Smooth muscle cell (in vitro differentiated cells): ENCODE data around the gene LRRC10. TPM values are rescaled to one million over a fixed set of nuclear protein-coding genes. Genes with fewer than 3 reads are reported as not detected.
A peak's percentile ranks its signal among the peaks of the same experiment; 100 is the strongest.

Experiments
- DNase-seq: peaks from one replicate; lab custom pipeline; 2025; ENCODE audit not compliant: unreplicated experiment; lab: John Stamatoyannopoulos, UW
- H2AFZ ChIP-seq: fragments of 200-600 bp; sonication (generic); 2 replicates; pipeline ENCODE4 v1.6.0; 2016; ENCODE audit warnings: antibody characterized with exemption, low read depth, mild to moderate bottlenecking
- H3F3A ChIP-seq: fragments of 200-600 bp; sonication (generic); 2 replicates; pipeline ENCODE4 v1.6.0; 2017; ENCODE audit warnings: antibody characterized with exemption, low read depth
- H3K27ac ChIP-seq: fragments of 200-600 bp; sonication (generic); 2 replicates; pipeline ENCODE4 v1.5.1; 2016; ENCODE audit warnings: low read depth, mild to moderate bottlenecking
- H3K27me3 ChIP-seq: fragments of 200-600 bp; sonication (generic); 2 replicates; pipeline ENCODE4 v1.6.1; 2016; ENCODE audit warnings: low read depth, mild to moderate bottlenecking
- H3K36me3 ChIP-seq: fragments of 200-600 bp; sonication (generic); 2 replicates; pipeline ENCODE4 v1.5.1; 2016; ENCODE audit warnings: low read depth
- H3K4me1 ChIP-seq: fragments of 200-600 bp; sonication (generic); 2 replicates; pipeline ENCODE4 v1.5.1; 2016; ENCODE audit warnings: low read depth
- H3K4me2 ChIP-seq: fragments of 200-600 bp; sonication (generic); 2 replicates; pipeline ENCODE4 v1.6.0; 2016; ENCODE audit warnings: mild to moderate bottlenecking
- H3K4me3 ChIP-seq: fragments of 200-600 bp; sonication (generic); 2 replicates; pipeline ENCODE4 v1.5.1; 2016; ENCODE audit warnings: mild to moderate bottlenecking
- H3K79me2 ChIP-seq: fragments of 200-600 bp; sonication (generic); 2 replicates; pipeline ENCODE4 v1.6.0; 2016; ENCODE audit warnings: low read depth, mild to moderate bottlenecking
- H3K9ac ChIP-seq: fragments of 200-600 bp; sonication (generic); 2 replicates; pipeline ENCODE4 v1.6.0; 2016; ENCODE audit warnings: low read depth
- H3K9me3 ChIP-seq: fragments of 200-600 bp; sonication (generic); replicated peaks from 2 replicates; pipeline ENCODE4 v1.5.1; 2016; ENCODE audit warnings: low read depth
- H4K20me1 ChIP-seq: fragments of 200-600 bp; sonication (generic); 2 replicates; pipeline ENCODE4 v1.6.0; 2016; ENCODE audit warnings: low read depth
- WGBS: methylation state at CpG from one replicate; pipeline ENCODE4 v1.1.7; 2016; ENCODE audit warnings: low lambda C conversion rate; 5-methylcytosine and 5-hydroxymethylcytosine counted together
- polyA plus RNA-seq: library from polyadenylated mRNA; unstranded; fragments of >200 nt; fragmentation: Nextera tagmentation; extraction: Ambion mirVana; gene quantifications from 2 replicates; pipeline ENCODE4 v1.2.1, GENCODE V29; 2016
- total RNA-seq: library from RNA; depleted of rRNA; stranded (reverse); fragments of >200 nt; gene quantifications from 2 replicates; pipeline ENCODE4 v1.2.3, GENCODE V29; 2014
- TF ChIP-seq, protein P1 (sequence below): fragments of 200-600 bp; sonication (generic); IDR thresholded peaks from 2 replicates; pipeline ENCODE4 v1.5.1; 2017; ENCODE audit warnings: borderline replicate concordance, mild to moderate bottlenecking, antibody characterized with exemption; ENCODE audit not compliant: insufficient read depth, poor library complexity, severe bottlenecking

LRRC10 gene
- total and polyA plus RNA-seq, 2 experiments from 2014 or later, result not detected

GRCh38 chr12:69575346-69575745 lies 35.4 kb downstream of the LRRC10 start:
- Histone ChIP-seq H3K27ac (peak overlapping the region; percentile 9), H3K27me3 (no peaks in the 10 kb centered on the region), H3K36me3 (peaks cover 11% of the 10 kb centered on the region), H3K4me2 (no peak overlapping the region), H3F3A (no peaks in the 10 kb centered on the region), H2AFZ (no peak overlapping the region), H4K20me1 (no peaks in the 10 kb centered on the region), H3K4me3 (no peak overlapping the region), H3K4me1 (peaks cover 3% of the 10 kb centered on the region), H3K79me2 (peaks cover 7% of the 10 kb centered on the region), H3K9ac (no peak overlapping the region), H3K9me3 (no peaks in the 10 kb centered on the region)
- WGBS, result 95% methylated on average over 3 of the region's 3 CpGs
- TF ChIP-seq, protein P1, sequence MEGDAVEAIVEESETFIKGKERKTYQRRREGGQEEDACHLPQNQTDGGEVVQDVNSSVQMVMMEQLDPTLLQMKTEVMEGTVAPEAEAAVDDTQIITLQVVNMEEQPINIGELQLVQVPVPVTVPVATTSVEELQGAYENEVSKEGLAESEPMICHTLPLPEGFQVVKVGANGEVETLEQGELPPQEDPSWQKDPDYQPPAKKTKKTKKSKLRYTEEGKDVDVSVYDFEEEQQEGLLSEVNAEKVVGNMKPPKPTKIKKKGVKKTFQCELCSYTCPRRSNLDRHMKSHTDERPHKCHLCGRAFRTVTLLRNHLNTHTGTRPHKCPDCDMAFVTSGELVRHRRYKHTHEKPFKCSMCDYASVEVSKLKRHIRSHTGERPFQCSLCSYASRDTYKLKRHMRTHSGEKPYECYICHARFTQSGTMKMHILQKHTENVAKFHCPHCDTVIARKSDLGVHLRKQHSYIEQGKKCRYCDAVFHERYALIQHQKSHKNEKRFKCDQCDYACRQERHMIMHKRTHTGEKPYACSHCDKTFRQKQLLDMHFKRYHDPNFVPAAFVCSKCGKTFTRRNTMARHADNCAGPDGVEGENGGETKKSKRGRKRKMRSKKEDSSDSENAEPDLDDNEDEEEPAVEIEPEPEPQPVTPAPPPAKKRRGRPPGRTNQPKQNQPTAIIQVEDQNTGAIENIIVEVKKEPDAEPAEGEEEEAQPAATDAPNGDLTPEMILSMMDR, result no peak
- DNase-seq, result no peak

- Histone ChIP-seq H3F3A (peaks cover 7% of the 10 kb centered on the region), H3K36me3 (peaks cover 11% of the 10 kb centered on the region), H3K79me2 (peaks cover 26% of the 10 kb centered on the region), H2AFZ (no peak overlapping the region), H3K9ac (peak overlapping the region; percentile 79), H3K27me3 (no peaks in the 10 kb centered on the region), H4K20me1 (no peaks in the 10 kb centered on the region), H3K27ac (peak overlapping the region; percentile 92), H3K4me2 (peak overlapping the region; percentile 47), H3K9me3 (no peaks in the 10 kb centered on the region), H3K4me1 (peaks cover 5% of the 10 kb centered on the region), H3K4me3 (no peak overlapping the region)
- DNase-seq, result no peak
- TF ChIP-seq, protein P1, result peak; percentile 83
- WGBS, result 58% methylated on average over 6 of the region's 6 CpGs
Observed at GRCh38 chr12:69570545-69571399, 39.9 kb downstream of the LRRC10 start.

DNA sequence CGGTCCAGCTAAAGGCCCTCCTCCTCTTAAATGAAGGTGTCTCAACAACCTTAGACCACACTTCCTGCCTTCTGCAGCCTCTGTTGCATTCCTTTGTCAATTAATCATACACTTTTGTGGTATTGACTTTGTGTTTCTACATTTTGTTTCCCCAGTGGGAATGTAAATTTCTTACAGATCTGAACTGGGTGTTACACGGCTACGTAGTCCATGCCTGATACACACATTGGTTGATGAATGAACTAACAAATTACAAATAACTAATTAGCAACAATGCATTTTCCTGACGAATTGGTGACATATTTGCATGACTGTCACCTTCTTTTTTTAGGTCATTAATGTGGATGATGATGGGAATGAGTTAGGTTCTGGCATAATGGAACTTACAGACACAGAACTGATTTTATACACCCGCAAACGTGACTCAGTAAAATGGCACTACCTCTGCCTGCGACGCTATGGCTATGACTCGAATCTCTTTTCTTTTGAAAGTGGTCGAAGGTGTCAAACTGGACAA lies 40.6 kb downstream of the LRRC10 start:
- WGBS, result 66% methylated on average over 10 of the region's 10 CpGs
- Histone ChIP-seq H2AFZ (no peak overlapping the region), H3K79me2 (peaks cover 33% of the 10 kb centered on the region), H3K27me3 (no peaks in the 10 kb centered on the region), H3K4me2 (peak overlapping the region; percentile 47), H3K27ac (peak overlapping the region; percentile 92), H3K9ac (peak overlapping the region; percentile 79), H3K36me3 (peaks cover 11% of the 10 kb centered on the region), H3F3A (peaks cover 7% of the 10 kb centered on the region), H3K4me3 (no peak overlapping the region), H4K20me1 (no peaks in the 10 kb centered on the region), H3K4me1 (peaks cover 5% of the 10 kb centered on the region), H3K9me3 (no peaks in the 10 kb centered on the region)
- TF ChIP-seq, protein P1, result no peak
- DNase-seq, result no peak

DNA sequence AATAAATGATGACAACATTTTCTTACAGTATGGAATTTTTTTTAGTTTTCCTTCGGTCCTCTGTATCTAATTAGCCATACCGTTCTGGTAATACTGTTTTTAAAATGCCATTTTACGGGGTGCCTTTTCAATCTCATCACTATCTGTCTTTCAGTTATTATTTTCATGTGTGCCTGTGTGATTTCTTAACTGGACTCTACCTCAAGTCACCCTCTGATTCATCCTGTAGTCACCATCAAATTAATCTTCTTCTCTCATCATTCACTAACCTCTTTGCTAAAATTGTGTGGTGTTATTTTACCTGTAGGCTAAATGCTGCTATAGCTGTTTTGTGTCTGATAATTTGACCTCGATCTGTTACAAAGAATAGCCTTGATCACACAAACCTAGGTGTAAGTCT lies 41.5 kb downstream of the LRRC10 start:
- Histone ChIP-seq H3K27me3 (no peaks in the 10 kb centered on the region), H3K4me3 (no peak overlapping the region), H3K9ac (peak overlapping the region; percentile 31), H4K20me1 (no peaks in the 10 kb centered on the region), H2AFZ (no peak overlapping the region), H3F3A (peaks cover 7% of the 10 kb centered on the region), H3K9me3 (no peaks in the 10 kb centered on the region), H3K4me2 (no peak overlapping the region), H3K79me2 (peaks cover 42% of the 10 kb centered on the region), H3K4me1 (peaks cover 5% of the 10 kb centered on the region), H3K27ac (peak overlapping the region; percentile 92), H3K36me3 (peaks cover 16% of the 10 kb centered on the region)
- 67% methylated on average over 4 of the region's 4 CpGs for WGBS
- no peak for DNase-seq
- TF ChIP-seq, protein P1, result no peak
